Hepatic stellate cell (primary cell): ENCODE measurements around the gene FCSK.
"Not testable (repeated sequence)": the region's sequence is repeated elsewhere in the genome, so short reads cannot be mapped to it uniquely, and the experiment has no call there.

Source experiments
- DNase-seq: peaks from one replicate; pipeline ENCODE4 v3.0.0; 2011; ENCODE audit warnings: low spot score

Gene FCSK

DNA sequence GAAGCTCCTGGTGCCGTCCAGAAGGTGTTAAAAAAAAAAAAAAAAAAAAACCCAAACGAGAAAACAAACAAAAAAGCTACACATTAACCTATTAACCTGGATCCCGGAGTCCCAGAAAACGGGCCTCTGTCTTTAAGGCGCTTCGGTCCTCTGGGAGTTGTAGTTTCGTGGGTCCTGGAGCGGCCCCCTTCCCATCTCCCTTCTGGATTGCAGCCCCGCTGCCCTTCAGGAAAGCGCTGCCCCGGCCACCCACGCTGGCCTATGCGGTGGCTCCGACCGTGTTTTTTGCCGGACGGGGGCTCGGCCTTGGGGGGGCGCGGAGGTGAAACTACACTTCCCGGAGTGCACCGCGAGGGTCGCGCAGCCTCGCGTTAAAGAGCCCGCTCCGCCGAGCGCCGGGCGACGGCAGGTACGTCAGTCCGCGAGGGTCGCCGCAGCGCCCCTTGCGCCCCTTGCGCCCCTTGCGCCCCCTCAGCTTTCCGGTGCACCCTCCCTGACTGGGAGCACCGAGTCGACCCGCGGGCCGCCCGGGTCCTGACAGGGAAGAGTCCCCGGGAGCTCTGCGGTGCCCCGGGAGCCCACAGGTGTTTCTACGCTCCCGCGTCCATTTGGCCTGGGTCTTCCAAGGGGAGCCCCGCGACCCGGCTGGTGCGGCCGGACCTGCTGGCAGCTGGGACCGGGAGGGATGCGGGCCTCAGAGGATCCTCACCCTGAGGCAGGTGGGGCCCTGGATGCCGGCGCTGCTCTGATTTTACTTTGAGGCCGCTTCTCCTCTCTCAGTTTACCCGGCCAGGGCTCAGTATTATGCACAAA is at the start of gene FCSK:
Gene FCSK, plus strand, starts transcription at position 374 of the 813 bp plus-strand sequence. CDS start 8,596 bp downstream, outside the sequence.
- DNase-seq: peak; percentile 89

DNA sequence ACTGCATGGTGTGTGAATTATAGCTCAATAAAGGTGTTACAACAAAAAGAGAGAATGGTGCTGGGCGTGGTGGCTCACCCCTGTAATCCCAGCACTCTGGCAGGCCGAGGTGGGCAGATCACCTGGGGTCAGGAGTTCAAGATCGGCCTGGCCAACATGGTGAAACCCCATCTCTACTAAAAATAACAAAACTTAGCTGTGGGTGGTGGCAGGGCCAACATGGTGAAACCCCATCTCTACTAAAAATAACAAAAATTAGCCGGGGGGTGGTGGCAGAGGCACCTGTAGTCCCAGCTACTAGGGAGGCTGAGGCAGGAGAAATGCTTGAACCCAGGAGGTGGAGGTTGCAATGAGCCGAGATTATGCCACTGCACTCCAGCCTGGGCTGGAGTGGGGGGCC is 48.3 kb upstream of the FCSK start:
- DNase-seq: not testable (repeated sequence)

GRCh38 chr16:70407811-70408274 is 46.6 kb upstream of the FCSK start:
- no peak for DNase-seq

GRCh38 chr16:70410734-70411133 is 43.7 kb upstream of the FCSK start:
- no peak for DNase-seq

GRCh38 chr16:70412385-70412784 is 42.0 kb upstream of the FCSK start:
- DNase-seq: no peak

DNA sequence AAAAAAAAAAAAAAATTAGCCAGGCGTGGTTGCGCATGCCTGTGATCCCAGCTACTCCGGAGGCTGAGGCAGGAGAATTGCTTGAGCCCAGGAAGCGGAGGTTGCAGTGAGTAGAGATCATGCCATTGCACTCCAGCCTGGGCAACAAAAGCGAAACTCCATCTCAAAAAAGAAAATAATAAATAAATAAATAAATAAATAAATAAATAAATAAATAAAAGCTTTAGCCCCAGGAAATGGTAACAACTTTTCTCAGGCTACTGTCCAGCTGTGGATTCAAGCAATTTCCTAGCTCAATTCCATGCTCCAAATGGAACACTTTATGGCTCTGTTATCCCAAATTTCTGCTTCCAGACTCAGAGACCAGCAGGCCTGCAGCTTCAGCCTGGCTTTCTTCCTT is 40.8 kb upstream of the FCSK start:
- not testable (repeated sequence) for DNase-seq

DNA sequence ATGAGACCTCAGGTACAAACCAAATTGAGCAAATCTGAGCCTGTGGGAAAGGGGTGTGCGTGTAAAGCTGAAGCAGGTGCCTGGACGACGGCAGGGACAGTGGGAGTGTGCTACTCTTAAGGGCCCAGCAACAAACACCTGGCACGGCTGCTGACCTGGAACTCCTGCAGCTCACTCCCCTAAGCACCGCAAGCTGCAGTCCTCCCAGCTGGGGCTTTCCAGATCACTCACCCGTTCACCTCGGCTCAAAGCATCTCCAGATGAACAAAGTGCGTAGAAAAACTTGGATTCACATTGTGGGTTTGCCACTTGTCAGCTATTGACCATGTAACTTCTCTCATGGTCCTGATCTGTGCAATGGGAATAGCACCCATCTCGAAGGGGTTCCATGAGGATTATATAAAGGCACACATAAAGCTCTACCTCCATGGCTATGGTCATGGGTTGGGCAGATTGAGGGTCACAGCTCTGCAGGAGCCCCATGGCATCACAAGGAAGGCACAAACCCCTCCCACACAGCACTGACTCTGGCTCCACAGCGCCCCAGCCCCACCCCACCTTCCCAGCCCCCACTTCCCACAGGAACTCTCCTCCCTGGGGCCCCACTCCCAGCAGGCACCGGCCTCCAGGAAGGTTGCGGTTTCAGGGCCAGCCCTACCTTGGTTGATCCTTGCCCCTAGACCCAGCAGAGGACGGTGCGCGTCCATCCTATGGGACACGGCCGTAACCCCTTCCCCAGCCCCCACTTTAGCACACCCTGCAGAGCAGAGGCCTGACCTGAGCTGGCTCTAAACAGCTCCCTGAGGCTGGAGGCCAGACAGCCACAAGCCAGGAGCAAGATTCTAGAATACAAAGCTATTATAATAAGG is 37.4 kb upstream of the FCSK start:
- DNase-seq: no peak

DNA sequence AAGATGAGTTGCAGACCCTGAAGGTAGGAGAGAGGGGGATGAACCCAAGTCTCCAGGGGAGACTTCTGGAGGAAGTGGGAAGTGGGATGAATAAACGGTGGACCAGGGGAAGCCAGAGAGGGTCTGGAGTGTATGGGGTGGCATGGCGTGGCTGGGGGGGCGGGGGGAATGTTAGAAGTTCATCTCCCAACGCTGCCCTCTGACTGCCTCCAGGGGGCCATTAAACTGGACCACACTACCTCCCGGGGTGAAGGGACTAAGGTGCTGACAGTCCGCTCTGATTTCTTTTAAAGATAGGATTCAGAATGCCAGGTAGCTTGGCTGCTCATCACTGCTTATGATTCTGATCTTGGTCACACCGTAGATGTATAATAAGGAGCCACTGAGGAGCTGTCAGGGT is 36.7 kb upstream of the FCSK start:
- DNase-seq: no peak

DNA sequence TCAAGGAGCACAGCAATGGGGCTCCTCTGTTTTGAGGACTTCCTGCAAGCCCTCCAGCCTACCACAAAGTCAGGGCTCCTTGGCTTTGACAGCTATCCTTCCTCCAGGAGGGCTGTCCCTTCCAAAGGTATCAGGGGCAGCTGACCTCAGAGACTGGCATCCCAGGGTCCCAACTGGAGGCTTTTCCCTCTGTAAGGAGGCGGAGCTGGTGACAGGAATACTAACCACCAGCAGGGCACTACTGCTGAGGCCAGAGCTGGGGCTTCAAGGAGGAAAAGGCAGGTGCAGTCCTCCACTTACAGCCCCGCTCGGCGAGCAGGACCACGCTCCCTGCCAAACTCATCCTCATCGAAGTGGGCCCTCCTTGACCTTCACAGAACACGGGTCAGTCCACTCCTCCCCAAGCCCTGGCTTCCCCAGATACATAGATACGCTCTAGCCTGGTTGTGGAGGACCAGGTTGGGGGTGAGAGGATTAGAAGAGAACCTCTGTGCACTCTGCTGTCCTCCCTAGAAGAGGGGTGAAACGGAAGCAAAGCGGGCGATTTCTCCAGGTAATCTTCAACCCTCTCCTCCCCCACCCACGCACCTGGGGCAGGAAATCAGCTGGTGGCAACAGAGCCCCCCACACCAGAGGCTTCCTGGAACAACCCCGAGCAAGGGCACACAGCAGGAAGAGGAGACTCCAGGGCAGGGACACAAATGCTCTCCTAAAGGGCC is 36.0 kb upstream of the FCSK start:
- no peak for DNase-seq

DNA sequence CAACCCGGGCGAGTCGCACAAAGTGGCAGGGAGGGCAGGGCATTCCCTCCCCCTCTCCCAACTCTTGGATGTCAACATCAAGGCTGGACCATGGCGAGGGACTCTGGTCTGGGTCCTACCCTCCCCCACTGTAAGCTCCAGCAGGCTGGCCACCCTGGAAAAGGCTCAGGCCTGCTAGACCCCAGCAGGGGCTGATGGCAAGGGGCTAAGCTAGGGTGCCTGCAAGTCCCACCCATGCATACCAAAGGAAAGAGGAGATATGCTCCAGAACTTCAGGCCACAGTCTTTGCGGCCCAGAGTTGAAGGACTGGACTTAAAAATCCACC is 35.4 kb upstream of the FCSK start:
- DNase-seq: no peak

DNA sequence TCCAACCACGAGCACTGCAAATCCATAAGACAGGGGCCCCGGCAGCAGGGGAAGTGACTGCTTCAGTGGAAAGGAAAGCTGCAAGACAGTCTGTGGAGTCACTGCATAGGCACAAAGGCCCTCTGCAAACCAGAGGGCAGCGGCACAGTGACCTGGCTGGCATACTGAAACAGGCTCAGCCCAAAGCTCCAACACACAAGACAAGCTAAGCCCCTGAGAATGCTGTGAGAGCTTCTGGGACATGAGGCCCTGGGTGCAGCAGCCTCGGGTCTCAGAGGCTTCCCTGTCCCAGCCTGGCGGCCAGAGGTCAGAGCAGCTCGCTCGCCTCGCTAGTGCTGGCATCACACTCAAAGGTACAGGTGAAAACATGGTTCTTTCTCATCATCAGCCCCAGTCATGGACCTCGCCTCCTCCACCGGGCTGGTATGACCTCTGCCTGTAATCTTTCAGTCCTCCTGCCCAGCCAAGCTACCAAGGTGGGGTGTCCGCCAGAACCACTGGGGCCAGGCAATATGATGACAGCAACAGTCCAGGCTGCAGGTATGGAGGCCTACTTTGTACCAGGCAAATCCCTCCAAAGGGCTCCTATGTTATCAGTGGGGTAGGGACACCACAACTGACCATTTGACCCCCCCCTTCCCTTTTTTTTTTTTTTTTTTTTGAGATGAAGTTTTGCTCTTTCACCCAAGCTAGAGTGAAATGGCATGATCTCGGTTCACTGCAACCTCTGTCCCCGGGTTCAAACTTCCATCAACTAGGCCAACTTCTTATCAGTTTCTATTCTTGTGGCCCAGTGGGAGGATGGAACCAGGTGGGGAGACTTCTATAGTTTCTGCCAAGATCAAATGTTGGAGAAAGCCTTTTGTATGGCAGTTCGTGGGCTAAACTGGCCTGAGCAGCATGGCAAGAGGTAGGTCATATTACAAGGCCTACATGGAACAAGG is 34.7 kb upstream of the FCSK start:
- DNase-seq: no peak

GRCh38 chr16:70421014-70421413 is 33.4 kb upstream of the FCSK start:
- DNase-seq: no peak

GRCh38 chr16:70421473-70422311 is 32.7 kb upstream of the FCSK start:
- no peak for DNase-seq

DNA sequence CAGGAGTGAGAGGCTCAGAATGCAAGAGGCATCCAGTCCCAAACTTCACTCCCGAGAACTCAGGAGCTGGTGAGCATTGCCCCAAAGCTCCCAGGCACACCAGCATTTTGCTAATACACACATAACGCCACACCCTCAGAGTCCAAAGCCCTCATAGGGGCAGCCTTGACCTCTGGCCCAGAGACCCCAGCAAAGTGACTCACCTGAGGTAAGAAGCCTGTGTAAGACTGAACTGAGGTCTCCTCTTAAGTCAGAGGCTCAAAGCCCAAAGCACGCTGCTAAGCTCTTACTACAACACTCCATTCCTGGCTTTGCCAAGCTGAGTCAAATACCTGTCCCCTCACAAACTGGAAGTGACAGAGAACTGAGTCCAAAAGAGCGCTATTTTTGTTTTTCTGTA is 31.9 kb upstream of the FCSK start:
- no peak for DNase-seq

DNA sequence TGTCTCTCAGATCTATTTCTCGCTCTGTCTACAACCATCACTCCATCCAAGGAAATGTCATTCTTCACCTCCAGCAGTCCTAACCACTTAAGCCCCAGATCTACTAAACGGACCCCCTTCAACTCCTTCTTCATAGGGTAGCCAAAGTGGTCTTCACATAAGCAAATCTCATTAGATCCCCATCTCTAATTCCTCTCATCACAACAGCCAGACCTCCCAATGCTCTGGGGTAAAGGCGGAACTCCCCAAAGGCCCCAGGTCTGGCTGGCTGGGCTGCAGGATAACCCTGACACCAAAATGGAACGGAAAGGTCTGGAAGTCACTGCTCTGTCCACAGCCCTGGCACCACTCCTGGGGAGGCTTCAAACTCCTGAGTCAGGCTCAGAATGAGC is 26.6 kb upstream of the FCSK start:
- DNase-seq: no peak

DNA sequence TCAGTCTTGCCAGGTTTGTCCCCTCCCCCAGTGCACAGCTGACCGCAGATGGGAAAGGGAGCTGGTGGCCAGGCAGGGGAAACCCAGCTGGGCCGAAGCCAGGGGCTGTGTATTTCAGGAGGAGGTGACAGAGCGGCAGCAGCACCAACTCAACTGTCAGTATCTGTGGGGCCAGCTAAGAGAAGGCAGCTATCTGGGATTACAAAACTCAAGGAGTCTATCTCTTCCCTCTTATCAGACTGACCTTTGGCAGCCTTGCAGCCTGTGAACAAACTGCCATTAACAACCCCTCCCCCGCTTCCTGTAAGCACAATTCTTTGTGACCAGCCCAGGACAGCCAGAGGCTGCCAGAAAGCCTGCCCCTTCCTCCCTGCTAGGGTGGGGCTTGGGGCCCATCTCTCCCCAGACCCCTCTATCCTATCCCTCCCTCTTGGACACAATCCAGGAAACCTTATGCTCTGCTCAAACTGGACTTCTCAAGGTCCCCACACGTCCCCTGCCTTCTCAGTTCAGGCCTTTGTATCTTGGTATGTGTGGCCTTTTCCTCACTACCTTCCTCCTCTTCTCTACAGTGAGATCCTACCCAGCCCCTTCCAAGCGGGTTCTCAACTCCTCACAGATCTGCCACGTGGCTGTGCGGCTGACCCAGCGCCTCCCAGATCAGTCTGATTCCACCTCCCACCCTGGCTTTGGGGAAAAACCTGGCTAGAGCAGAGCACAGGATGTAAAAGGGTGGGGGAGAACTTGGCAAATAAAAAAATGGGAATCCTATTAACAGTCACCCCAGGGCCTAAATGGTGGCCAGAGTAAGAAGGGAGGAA is 26.0 kb upstream of the FCSK start:
- DNase-seq: peak; percentile 95

GRCh38 chr16:70429888-70430666 is 24.3 kb upstream of the FCSK start:
- no peak for DNase-seq

GRCh38 chr16:70430667-70431536 is 23.5 kb upstream of the FCSK start:
- DNase-seq: no peak
